Coronary artery (tissue), 2 donors: Measurements from ENCODE around the gene RAD9A.
"Not testable (repeated sequence)": the region's sequence is repeated elsewhere in the genome, so short reads cannot be mapped to it uniquely, and the experiment has no call there.

Source experiments
- DNase-seq: peaks from one replicate; pipeline ENCODE4 v3.0.0-alpha.2; 2017; ENCODE audit warnings: low spot score
- H3K27ac ChIP-seq, 2 donors: fragments of 200-600 bp; sonication (generic); one replicate each; pipeline ENCODE4 v1.5.1; 2016 to 2019
- H3K4me3 ChIP-seq: fragments of 200-600 bp; sonication (generic); 2 replicates; pipeline ENCODE4 v1.5.1; 2016; ENCODE audit warnings: mild to moderate bottlenecking, moderate library complexity
- CTCF ChIP-seq: fragments of 200-600 bp; sonication (generic); IDR thresholded peaks from one replicate; pipeline ENCODE4 v1.5.1; 2019; ENCODE audit warnings: antibody characterized with exemption

The RAD9A gene

GRCh38 chr11:67423891-67424613 is 32.3 kb downstream of the RAD9A start:
- H3K4me3 ChIP-seq = no peak overlapping the region
- H3K27ac ChIP-seq = no peak overlapping the region
- no peak for DNase-seq
- no peak for TF ChIP-seq CTCF

- DNase-seq = not testable (repeated sequence)
- Histone ChIP-seq H3K27ac (peak overlapping the region; percentile 80 to 89), H3K4me3 (peak overlapping the region; percentile 74)
Observed at GRCh38 chr11:67427364-67427859, 35.6 kb downstream of the RAD9A start.

- DNase-seq = peak; percentile 99
- H3K4me3 ChIP-seq = peak within 1 kb of the TSS; percentile 74
- no peak for TF ChIP-seq CTCF
- peak within 1 kb of the TSS; percentile 80 to 89 for H3K27ac ChIP-seq
Observed at GRCh38 chr11:67428052-67429001, 36.5 kb downstream of the RAD9A start, which contains the start of gene RPS6KB2. Gene RPS6KB2 (plus strand): TSS chr11:67428494. CDS start chr11:67428546, 52 bp downstream.

GRCh38 chr11:67429038-67429668 is 37.4 kb downstream of the RAD9A start:
- Histone ChIP-seq H3K4me3 (peak overlapping the region; percentile 74), H3K27ac (peak overlapping the region; percentile 80 to 89)
- DNase-seq = no peak
- TF ChIP-seq CTCF = no peak

- no peak for DNase-seq
- Histone ChIP-seq H3K4me3 (peak overlapping the region; percentile 74), H3K27ac (no peak overlapping the region)
- TF ChIP-seq CTCF = no peak
Observed at GRCh38 chr11:67429722-67430121, 37.9 kb downstream of the RAD9A start.

GRCh38 chr11:67431346-67432249 is 39.8 kb downstream of the RAD9A start:
- H3K27ac ChIP-seq = no peak overlapping the region
- no peak overlapping the region for H3K4me3 ChIP-seq
- no peak for TF ChIP-seq CTCF
- DNase-seq = no peak
